GM12873 (cell line): Measurements from ENCODE around the gene INPP5A.

Source experiments
- TF ChIP-seq, protein P1 (sequence below): IDR thresholded peaks from 2 replicates; pipeline ENCODE4 v1.5.1; 2012; ENCODE audit warnings: low read depth, mild to moderate bottlenecking, moderate library complexity, low read length, control low read depth; ENCODE audit not compliant: insufficient read depth; ENCODE audit errors: missing control alignments

INPP5A gene

DNA sequence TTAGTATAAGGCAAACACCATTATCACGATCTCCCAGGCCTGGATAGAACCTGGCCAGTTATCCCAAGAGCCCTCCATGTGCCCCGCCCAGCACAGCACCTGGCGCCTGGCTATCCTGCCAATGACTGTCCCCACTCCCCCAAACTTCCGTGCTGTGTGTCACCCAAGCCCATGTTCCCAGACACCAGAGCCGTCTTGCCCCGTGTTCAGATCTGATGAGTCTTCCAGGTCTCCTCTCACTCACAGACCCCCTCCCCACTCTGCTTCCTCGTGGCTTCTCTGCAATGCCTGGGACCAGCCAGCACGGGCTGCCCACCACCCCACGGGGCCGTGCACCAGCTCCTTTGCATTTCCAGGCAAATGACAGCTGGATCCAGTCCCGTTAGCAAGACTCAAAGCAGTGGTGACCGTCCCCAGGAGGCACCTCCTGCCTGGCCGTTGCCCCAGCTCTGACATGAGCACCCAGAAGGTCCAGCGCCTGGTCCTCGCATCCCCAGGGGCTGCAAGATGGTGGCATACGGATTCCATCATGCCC lies 43.8 kb upstream of the INPP5A start:
- TF ChIP-seq, protein P1, sequence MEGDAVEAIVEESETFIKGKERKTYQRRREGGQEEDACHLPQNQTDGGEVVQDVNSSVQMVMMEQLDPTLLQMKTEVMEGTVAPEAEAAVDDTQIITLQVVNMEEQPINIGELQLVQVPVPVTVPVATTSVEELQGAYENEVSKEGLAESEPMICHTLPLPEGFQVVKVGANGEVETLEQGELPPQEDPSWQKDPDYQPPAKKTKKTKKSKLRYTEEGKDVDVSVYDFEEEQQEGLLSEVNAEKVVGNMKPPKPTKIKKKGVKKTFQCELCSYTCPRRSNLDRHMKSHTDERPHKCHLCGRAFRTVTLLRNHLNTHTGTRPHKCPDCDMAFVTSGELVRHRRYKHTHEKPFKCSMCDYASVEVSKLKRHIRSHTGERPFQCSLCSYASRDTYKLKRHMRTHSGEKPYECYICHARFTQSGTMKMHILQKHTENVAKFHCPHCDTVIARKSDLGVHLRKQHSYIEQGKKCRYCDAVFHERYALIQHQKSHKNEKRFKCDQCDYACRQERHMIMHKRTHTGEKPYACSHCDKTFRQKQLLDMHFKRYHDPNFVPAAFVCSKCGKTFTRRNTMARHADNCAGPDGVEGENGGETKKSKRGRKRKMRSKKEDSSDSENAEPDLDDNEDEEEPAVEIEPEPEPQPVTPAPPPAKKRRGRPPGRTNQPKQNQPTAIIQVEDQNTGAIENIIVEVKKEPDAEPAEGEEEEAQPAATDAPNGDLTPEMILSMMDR: no peak

DNA sequence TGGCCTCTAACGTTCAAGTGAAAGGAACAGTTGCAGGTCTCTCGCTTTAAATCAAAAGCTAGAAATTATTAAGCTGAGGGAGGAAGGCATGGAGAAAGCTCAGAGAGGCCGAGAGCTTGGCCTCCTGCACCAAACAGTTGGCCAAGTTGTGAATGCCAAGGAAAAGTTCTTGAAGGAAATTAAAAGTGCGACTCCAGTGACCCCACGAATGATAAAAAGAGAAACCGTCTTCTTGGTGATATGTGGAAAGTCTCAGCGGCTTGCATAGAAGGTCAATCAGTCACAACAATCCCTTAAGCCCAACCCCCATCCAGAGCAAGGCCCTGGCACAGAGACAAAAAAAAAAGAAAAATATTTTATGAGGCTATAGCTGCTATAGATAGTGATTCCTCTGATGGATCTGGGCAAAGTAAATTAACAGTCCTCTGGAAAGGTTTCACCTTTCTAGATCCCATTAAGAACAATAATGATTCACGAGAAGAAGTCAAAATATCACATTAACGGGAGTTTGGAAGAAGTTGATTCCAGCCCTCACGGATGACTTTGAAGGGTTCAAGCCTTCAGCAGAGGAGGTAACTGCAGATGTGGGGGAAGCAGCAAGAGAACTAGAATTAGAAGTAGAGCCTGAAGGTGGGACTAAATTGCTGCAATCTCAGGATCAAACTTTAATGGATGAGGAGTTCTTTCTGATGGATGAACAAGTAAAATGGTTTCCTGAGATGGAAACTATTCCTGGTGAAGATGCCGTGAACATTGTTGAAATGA lies 42.5 kb upstream of the INPP5A start:
- TF ChIP-seq, protein P1: no peak

DNA sequence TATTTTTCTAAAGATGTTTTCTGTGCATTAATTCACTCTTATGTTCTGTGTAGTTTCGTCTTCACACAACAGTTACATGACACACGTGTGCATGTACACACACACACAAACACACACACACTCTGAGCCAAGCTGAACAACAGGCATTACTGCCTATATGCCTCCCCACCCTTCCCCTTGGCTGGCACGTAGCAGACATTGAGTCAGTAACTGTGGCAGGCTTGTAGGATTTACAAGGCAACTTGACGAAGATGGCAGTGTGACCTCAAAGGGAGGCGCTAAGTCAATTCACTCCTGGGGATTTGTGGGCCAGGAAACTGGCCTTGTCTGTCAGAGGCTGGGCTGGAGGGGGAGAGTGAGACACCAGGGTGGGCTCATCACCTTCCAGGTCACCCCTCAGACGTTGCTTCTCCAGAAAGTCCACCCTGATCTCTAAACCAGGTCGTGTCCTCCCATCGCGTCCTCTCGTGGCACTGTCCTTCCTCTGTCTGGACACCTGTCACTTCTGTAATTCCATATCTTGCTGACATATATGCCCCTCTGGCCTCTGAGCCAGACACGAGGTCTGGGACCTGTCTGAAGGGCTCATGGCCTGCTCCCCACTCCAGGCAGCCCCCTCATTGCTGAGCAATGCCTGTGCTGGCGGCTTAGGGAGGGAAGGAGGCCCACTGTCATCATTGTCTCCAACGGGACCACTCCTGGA lies 41.1 kb upstream of the INPP5A start:
- TF ChIP-seq, protein P1: no peak

DNA sequence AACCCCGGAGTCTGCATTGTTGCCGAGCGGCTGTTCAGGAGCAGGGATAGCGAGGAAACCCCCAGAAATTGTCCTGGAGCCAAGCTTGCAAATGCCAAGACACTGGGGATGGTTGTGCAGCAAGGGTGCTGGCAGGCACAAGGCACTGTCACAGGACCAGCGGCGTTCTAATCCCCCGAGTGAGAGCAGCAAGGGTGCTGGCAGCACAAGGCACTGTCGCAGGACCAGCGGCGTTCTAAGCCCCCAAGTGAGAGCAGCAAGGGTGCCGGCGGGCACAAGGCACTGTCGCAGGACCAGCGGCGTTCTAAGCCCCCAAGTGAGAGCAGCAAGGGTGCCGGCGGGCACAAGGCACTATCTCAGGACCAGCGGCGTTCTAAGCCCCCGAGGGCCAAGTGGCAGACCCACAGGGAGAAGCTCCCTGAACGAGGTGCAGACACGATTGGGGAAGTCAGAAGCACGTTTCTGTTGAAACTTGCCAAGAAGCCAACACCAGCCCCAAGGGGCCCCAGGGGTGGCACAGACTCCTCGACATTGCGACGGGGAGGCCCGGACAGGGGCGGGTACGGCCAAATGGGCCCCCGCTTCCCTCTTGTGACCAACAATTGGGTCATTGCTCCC lies 40.4 kb upstream of the INPP5A start:
- TF ChIP-seq, protein P1: no peak

DNA sequence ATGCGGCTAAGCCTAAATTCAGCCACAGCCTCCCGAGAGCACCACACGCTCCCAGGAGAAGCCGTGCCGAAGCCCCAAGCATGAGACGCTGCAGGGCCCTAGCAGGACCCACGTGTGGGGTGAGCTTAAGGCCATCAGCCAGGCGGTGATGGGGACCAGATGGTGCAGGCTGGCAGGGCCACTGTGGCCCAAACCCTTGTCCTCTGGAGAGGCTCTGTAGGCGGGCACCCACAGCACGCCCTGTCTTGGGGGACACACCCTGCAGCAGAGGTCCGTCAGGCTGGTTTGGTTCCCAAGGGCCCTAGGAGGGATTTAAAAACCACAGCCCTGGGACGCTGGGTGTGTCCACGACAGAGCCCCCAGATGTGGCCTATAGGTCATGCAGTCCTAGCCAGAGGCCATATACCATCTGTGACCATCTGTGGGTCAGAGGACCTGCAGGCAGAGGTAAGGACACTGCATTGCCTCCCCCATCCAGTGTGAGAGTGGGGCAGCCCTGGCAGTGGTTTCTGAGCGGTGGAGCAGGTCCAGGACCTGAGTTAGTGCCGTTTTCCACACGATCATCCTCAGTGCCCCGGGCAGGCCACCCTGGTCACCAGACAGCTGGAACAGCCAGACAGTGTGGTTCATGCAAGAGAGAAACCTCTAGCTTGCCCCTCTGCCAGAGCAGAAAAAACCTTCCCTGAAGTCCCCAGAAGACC lies 39.6 kb upstream of the INPP5A start:
- TF ChIP-seq, protein P1: no peak

DNA sequence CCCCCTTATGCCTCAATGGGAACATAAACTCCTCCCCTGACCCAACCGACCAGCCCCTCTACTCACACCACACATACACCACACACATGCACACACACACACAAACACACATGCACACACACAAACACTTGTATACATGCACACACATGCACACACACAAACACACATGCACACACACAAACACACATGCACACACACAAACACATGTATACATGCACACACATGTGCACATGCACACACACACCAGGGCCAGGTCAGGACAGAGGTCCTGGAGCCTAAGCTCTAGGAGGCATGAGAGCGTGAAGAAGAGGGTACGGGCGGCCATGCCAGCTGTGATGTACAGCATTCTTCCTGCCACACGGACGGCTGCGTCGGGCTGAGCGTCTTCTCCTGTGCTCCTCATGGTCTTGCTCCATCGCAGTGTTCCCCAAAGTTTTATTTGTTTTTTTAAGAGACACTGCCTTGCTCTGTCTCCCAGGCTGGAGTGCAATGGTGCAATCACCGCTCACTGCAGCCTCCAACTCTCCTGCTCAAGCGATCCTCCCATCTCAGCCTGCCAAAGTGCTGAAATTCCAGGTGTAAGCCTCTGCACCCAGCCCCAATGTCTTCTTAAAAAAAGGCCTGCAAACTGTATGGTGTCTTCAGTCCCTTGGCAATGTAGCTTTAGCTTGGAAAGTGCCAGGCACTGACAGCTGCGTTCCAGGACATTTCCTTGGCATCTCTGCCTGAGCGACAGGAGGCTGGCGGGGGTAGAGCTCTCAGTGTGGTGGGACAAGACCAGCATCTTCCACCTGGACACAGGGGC lies 38.8 kb upstream of the INPP5A start:
- TF ChIP-seq, protein P1: no peak
